ENCODE results near the gene VMAC. TPM values are rescaled to one million over a fixed set of nuclear protein-coding genes. Genes with fewer than 3 reads are reported as not detected.

The VMAC gene
- total and polyA plus RNA-seq, 9 donors: 3.4 to 8.5 (median 6.4) TPM

DNA sequence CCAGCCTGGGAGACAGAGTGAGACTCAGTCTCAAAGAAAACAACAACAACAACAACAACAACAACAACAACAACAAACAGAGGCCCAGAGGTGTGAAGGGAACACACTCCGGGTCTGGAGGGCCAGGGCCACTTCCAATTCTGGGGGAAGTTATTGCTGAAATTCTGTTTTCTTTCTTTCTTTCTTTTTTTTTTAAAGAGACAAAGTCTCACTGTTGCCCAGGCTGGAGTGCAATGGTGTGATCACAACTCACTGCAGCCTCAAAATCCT is 5.9 kb downstream of the VMAC start:
- no peak for DNase-seq
- Histone ChIP-seq H3K4me3 (no peak overlapping the region), H3K27me3 (no peaks in the 10 kb centered on the region), H3K36me3 (no peaks in the 10 kb centered on the region), H3K27ac (no peak overlapping the region), H3K4me1 (ENCODE audit: insufficient read depth) (peaks cover 2% of the 10 kb centered on the region), H3K9me3 (no peaks in the 10 kb centered on the region)
- WGBS, 3 donors: 57 to 82% (median 82%) methylated on average over 1 of the region's 1 CpG
- intact Hi-C loops (cut with DNase I): no loop called here
- TF ChIP-seq POLR2A (IDR thresholded peaks at IDR 0.05): no peak

DNA sequence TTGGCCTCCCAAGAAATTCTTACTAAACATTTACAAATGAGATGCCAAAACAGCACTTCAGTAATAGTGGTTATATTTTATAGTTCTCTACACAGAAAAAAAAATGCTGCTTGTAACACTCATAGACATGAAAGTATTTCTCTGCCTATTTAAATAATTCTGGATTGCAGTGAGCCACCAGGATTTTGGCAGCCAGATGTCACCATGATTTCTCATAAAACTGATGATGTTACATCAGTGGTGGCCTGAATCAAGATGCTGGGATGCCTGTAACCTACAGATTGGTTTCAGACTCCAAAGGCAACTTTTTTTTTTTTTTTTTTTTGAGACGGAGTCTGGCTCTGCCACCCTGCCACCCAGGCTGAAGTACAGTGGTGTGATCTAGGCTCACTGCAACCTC is 6.7 kb downstream of the VMAC start:
- Histone ChIP-seq H3K9me3 (no peaks in the 10 kb centered on the region), H3K27ac (no peak overlapping the region), H3K4me1 (ENCODE audit: insufficient read depth) (no peaks in the 10 kb centered on the region), H3K27me3 (no peaks in the 10 kb centered on the region), H3K36me3 (no peaks in the 10 kb centered on the region), H3K4me3 (no peak overlapping the region)
- DNase-seq: no peak
- WGBS, 3 donors: 88 to 94% (median 91%) methylated on average over 1 of the region's 1 CpG
- TF ChIP-seq POLR2A (IDR thresholded peaks at IDR 0.05) (no peak), EP300 (IDR thresholded peaks at IDR 0.05) (no peak)
- TF ChIP-seq, protein P1, sequence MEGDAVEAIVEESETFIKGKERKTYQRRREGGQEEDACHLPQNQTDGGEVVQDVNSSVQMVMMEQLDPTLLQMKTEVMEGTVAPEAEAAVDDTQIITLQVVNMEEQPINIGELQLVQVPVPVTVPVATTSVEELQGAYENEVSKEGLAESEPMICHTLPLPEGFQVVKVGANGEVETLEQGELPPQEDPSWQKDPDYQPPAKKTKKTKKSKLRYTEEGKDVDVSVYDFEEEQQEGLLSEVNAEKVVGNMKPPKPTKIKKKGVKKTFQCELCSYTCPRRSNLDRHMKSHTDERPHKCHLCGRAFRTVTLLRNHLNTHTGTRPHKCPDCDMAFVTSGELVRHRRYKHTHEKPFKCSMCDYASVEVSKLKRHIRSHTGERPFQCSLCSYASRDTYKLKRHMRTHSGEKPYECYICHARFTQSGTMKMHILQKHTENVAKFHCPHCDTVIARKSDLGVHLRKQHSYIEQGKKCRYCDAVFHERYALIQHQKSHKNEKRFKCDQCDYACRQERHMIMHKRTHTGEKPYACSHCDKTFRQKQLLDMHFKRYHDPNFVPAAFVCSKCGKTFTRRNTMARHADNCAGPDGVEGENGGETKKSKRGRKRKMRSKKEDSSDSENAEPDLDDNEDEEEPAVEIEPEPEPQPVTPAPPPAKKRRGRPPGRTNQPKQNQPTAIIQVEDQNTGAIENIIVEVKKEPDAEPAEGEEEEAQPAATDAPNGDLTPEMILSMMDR (IDR thresholded peaks at IDR 0.05): no peak
- intact Hi-C loops (cut with DNase I): no loop called here

DNA sequence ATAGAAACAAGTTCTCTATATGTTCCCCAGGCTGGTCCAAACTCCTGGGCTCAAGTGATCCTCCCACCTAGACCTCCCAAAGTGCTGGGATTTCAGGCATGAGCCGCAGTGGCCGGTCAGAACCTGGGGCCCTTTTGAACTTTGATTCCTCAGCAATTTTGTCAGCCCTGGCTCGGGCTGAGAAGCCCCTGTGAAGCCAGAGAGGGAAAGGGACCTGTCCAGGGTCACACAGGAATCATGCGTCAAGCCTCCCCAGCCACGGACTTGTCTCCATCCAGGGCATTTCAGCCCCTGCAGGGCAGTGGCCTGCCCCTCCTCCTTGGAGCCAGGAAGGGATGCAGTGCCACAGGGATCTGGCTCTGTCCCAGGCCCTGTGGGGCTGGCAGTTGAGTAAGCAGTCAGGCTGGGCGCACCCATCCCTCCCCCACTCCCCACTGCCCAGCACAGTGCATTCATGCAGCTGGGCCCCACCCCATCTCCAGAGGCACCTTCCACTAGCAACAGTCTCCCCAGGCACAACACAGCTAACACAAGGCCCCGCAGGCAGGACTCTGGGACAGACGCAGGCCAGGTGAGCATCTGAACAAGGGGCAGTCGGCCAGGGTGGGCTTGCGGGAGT is 9.2 kb downstream of the VMAC start, which contains the start of gene CAPS:
Gene CAPS (plus strand): TSS at position 516 of the 619 bp plus-strand sequence. CDS start 153 bp downstream, outside the sequence.
- Histone ChIP-seq H3K4me3 (no peak within 1 kb of the TSS), H3K9me3 (no peaks in the 10 kb centered on the region), H3K27me3 (no peaks in the 10 kb centered on the region), H3K4me1 (ENCODE audit: insufficient read depth) (no peaks in the 10 kb centered on the region), H3K36me3 (no peaks in the 10 kb centered on the region), H3K27ac (no peak within 1 kb of the TSS)
- TF ChIP-seq POLR2A (IDR thresholded peaks at IDR 0.05): no peak
- TF ChIP-seq EP300 (IDR thresholded peaks at IDR 0.05): no peak
- TF ChIP-seq, protein P1 (IDR thresholded peaks at IDR 0.05): no peak
- intact Hi-C loops (cut with DNase I): no loop called here
- WGBS, 3 donors: 76 to 80% (median 78%) methylated on average over 10 of the region's 10 CpGs
- DNase-seq: no peak

DNA sequence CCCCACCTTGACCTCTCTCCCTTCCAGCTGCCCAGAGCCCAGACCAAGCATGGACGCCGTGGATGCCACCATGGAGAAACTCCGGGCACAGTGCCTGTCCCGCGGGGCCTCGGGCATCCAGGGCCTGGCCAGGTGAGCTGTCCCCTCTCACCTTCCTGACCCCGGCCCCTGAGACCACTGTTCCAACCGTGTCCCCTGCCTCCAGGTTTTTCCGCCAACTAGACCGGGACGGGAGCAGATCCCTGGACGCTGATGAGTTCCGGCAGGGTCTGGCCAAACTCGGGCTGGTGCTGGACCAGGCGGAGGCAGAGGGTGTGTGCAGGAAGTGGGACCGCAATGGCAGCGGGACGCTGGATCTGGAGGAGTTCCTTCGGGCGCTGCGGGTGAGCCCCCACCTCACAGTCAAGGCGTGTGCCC is 9.7 kb downstream of the VMAC start:
- H3K27me3 ChIP-seq: no peaks in the 10 kb centered on the region
- intact Hi-C loops (cut with DNase I): no loop called here
- no peaks in the 10 kb centered on the region for H3K36me3 ChIP-seq
- H3K4me3 ChIP-seq: no peak overlapping the region
- H3K27ac ChIP-seq: no peak overlapping the region
- DNase-seq: no peak
- 72 to 85% (median 84%) methylated on average over 22 of the region's 22 CpGs for WGBS, 3 donors
- TF ChIP-seq EP300 (IDR thresholded peaks at IDR 0.05) (no peak), POLR2A (IDR thresholded peaks at IDR 0.05) (no peak)
- TF ChIP-seq, protein P1 (IDR thresholded peaks at IDR 0.05): no peak
- no peaks in the 10 kb centered on the region for H3K4me1 ChIP-seq (ENCODE audit: insufficient read depth)
- no peaks in the 10 kb centered on the region for H3K9me3 ChIP-seq

DNA sequence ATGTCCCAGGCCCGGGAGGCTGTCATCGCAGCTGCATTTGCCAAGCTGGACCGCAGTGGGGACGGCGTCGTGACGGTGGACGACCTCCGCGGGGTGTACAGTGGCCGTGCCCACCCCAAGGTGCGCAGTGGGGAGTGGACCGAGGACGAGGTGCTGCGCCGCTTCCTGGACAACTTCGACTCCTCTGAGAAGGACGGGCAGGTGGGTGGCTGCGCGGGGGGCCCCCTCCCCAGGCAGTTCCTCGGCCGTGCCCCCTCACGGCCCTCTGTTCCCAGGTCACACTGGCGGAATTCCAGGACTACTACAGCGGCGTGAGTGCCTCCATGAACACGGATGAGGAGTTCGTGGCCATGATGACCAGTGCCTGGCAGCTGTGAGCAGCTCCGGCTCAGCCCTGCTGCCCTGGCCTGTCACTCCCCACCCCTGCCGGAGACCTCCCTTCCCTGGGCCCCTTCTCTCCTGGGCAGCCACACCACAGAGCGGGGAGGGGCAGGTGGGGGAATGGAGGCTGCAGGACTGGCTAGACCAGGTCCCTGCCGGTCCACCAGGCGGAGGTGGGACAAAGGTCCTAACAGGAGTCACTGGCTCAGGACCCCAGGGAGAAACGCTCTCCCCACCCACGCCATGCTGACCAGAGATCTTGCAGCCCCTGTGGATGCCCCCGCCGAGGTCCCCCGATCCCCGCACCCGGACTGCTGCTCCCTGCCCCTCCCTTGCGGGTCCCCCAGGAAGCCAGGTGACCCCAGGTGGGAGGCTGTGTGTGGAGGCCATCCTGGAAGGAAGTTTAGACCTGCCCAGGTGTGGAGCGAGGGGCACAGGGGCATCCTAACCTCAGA is 10.5 kb downstream of the VMAC start:
- no peak overlapping the region for H3K4me3 ChIP-seq
- TF ChIP-seq POLR2A (IDR thresholded peaks at IDR 0.05) (no peak), EP300 (IDR thresholded peaks at IDR 0.05) (no peak)
- no peaks in the 10 kb centered on the region for H3K4me1 ChIP-seq (ENCODE audit: insufficient read depth)
- H3K27ac ChIP-seq: no peak overlapping the region
- no peaks in the 10 kb centered on the region for H3K27me3 ChIP-seq
- H3K9me3 ChIP-seq: no peaks in the 10 kb centered on the region
- no peaks in the 10 kb centered on the region for H3K36me3 ChIP-seq
- intact Hi-C loops (cut with DNase I): no loop called here
- no peak for DNase-seq
- WGBS, 3 donors: 83 to 84% (median 83%) methylated on average over 38 to 42 of the region's 42 CpGs

All from ovary (tissue), 9 donors.